Measurements from ENCODE around the gene REV3L.
"Not testable (repeated sequence)": the region's sequence is repeated elsewhere in the genome, so short reads cannot be mapped to it uniquely, and the experiment has no call there.

REV3L gene

GRCh38 chr6:111307275-111307858 lies 175.7 kb downstream of the REV3L start:
- no peak for TF ChIP-seq CTCF (IDR thresholded peaks at IDR 0.05; ENCODE audit: insufficient read depth, low read depth, low read length, missing control alignments)
- H3K4me3 ChIP-seq (ENCODE audit: low read length): no peak overlapping the region
- peak; percentile 8 for DNase-seq (ENCODE audit: low read depth)

- no peak for TF ChIP-seq CTCF (IDR thresholded peaks at IDR 0.05; ENCODE audit: insufficient read depth, low read depth, low read length, missing control alignments)
- peak; percentile 69 for DNase-seq (ENCODE audit: low read depth)
- H3K4me3 ChIP-seq (ENCODE audit: low read length): no peak overlapping the region
Observed at GRCh38 chr6:111306104-111306888, 176.7 kb downstream of the REV3L start.

GRCh38 chr6:111301946-111302345 lies 181.1 kb downstream of the REV3L start:
- no peak overlapping the region for H3K4me3 ChIP-seq (ENCODE audit: low read length)
- TF ChIP-seq CTCF (IDR thresholded peaks at IDR 0.05; ENCODE audit: insufficient read depth, low read depth, low read length, missing control alignments): no peak
- no peak for DNase-seq (ENCODE audit: low read depth)

GRCh38 chr6:111300938-111301800 lies 181.8 kb downstream of the REV3L start:
- H3K4me3 ChIP-seq (ENCODE audit: low read length): not testable (repeated sequence)
- peak; percentile 15 for DNase-seq (ENCODE audit: low read depth)

GRCh38 chr6:111297776-111298175 lies 185.2 kb downstream of the REV3L start:
- no peak overlapping the region for H3K4me3 ChIP-seq (ENCODE audit: low read length)
- TF ChIP-seq CTCF (IDR thresholded peaks at IDR 0.05; ENCODE audit: insufficient read depth, low read depth, low read length, missing control alignments): no peak
- no peak for DNase-seq (ENCODE audit: low read depth)

GRCh38 chr6:111294374-111294967 lies 188.5 kb downstream of the REV3L start:
- H3K4me3 ChIP-seq (ENCODE audit: low read length): no peak overlapping the region
- no peak for TF ChIP-seq CTCF (IDR thresholded peaks at IDR 0.05; ENCODE audit: insufficient read depth, low read depth, low read length, missing control alignments)
- DNase-seq (ENCODE audit: low read depth): no peak

Data from epithelial cell of esophagus (primary cell).